HG03039 (cell line): Measurements from ENCODE around the gene ZNF385B.
"Not testable (repeated sequence)": the region's sequence is repeated elsewhere in the genome, so short reads cannot be mapped to it uniquely, and the experiment has no call there.

Source experiments
- ATAC-seq: cut with Tn5 transposase; IDR thresholded peaks from one replicate; pipeline ENCODE4 v1.9.1; 2021; ENCODE audit warnings: mild to moderate bottlenecking, moderate library complexity; ENCODE audit not compliant: unreplicated experiment

Gene ZNF385B

GRCh38 chr2:179861416-179862067 lies at the start of gene ZNF385B:
Gene ZNF385B (minus strand): TSS chr2:179861612.
- peak; percentile 28 for ATAC-seq

GRCh38 chr2:179910735-179911113 lies 49.3 kb upstream of the ZNF385B start:
- ATAC-seq: no peak

- ATAC-seq: no peak
Observed at GRCh38 chr2:179909845-179910734, 48.7 kb upstream of the ZNF385B start.

- no peak for ATAC-seq
Observed at GRCh38 chr2:179900655-179901054, 39.2 kb upstream of the ZNF385B start.

GRCh38 chr2:179899666-179900065 lies 38.3 kb upstream of the ZNF385B start:
- no peak for ATAC-seq

GRCh38 chr2:179898873-179899272 lies 37.5 kb upstream of the ZNF385B start:
- ATAC-seq: peak; percentile 83

GRCh38 chr2:179893616-179894015 lies 32.2 kb upstream of the ZNF385B start:
- no peak for ATAC-seq

- ATAC-seq: no peak
Observed at GRCh38 chr2:179891237-179891636, 29.8 kb upstream of the ZNF385B start.

GRCh38 chr2:179890666-179891065 lies 29.3 kb upstream of the ZNF385B start:
- ATAC-seq: no peak

GRCh38 chr2:179888642-179889041 lies 27.2 kb upstream of the ZNF385B start:
- ATAC-seq: not testable (repeated sequence)

GRCh38 chr2:179884193-179884592 lies 22.8 kb upstream of the ZNF385B start:
- ATAC-seq: no peak

GRCh38 chr2:179882851-179883806 lies 21.7 kb upstream of the ZNF385B start:
- ATAC-seq: no peak

GRCh38 chr2:179877601-179878364 lies 16.4 kb upstream of the ZNF385B start:
- ATAC-seq: no peak

GRCh38 chr2:179876266-179876665 lies 14.9 kb upstream of the ZNF385B start:
- no peak for ATAC-seq

GRCh38 chr2:179875864-179876263 lies 14.5 kb upstream of the ZNF385B start:
- no peak for ATAC-seq

- no peak for ATAC-seq
Observed at GRCh38 chr2:179862898-179863458, 1.6 kb upstream of the ZNF385B start.

- peak; percentile 36 for ATAC-seq
Observed at GRCh38 chr2:179861027-179861415, 391 bp downstream of the ZNF385B start.

GRCh38 chr2:179860255-179861026 lies 971 bp downstream of the ZNF385B start:
- ATAC-seq: no peak

GRCh38 chr2:179859523-179859922 lies 1.9 kb downstream of the ZNF385B start:
- no peak for ATAC-seq
